T-helper 17 cell (primary cell): Measurements from ENCODE around the gene RBM42. TPM values are rescaled to one million over a fixed set of nuclear protein-coding genes. Genes with fewer than 3 reads are reported as not detected.
"Not testable (repeated sequence)": the region's sequence is repeated elsewhere in the genome, so short reads cannot be mapped to it uniquely, and the experiment has no call there.

Source experiments
- ATAC-seq: fragments of 150-1000 bp; cut with Tn5 transposase; 2 replicates; pipeline ENCODE4 v1.10.0; 2021; ENCODE audit warnings: mild to moderate bottlenecking, moderate library complexity
- DNase-seq, 3 donors: peaks; one replicate each; pipeline versions ENCODE4 v3.0.0 to v3.0.0-alpha.2; 2020 to 2021
- H3K9me3 ChIP-seq: one replicate; pipeline ENCODE4 v1.7.0; 2013; ENCODE audit warnings: low read length, mild to moderate bottlenecking; ENCODE audit not compliant: control insufficient read depth, poor library complexity, severe bottlenecking
- H3K27ac Mint-ChIP-seq: one replicate; pipeline ENCODE4 v1.8.0; 2022; ENCODE audit warnings: mild to moderate bottlenecking, moderate library complexity, mixed read lengths
- H3K27me3 Mint-ChIP-seq: one replicate; pipeline ENCODE4 v1.8.0; 2022; ENCODE audit warnings: mixed read lengths
- H3K36me3 Mint-ChIP-seq: one replicate; pipeline ENCODE4 v1.8.0; 2022; ENCODE audit warnings: low read depth, mixed read lengths
- H3K4me1 Mint-ChIP-seq: one replicate; pipeline ENCODE4 v1.8.0; 2022; ENCODE audit warnings: mild to moderate bottlenecking, mixed read lengths
- H3K4me3 Mint-ChIP-seq: one replicate; pipeline ENCODE4 v1.8.0; 2022; ENCODE audit warnings: mild to moderate bottlenecking, moderate library complexity, mixed read lengths
- total RNA-seq, 4 donors: library from RNA in 2 of 4; stranded (reverse) in 2 of 4; gene quantifications; one replicate each; pipeline ENCODE4 v1.2.3 and lab custom pipeline; 2022 to 2026

The RBM42 gene, protein sequence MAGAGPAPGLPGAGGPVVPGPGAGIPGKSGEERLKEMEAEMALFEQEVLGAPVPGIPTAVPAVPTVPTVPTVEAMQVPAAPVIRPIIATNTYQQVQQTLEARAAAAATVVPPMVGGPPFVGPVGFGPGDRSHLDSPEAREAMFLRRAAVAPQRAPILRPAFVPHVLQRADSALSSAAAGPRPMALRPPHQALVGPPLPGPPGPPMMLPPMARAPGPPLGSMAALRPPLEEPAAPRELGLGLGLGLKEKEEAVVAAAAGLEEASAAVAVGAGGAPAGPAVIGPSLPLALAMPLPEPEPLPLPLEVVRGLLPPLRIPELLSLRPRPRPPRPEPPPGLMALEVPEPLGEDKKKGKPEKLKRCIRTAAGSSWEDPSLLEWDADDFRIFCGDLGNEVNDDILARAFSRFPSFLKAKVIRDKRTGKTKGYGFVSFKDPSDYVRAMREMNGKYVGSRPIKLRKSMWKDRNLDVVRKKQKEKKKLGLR
- 10 to 100 TPM; 39.6 to 40.8 TPM for total RNA-seq
- total RNA-seq (lab: John Stamatoyannopoulos, UW), result 30.8 to 46.8 reads per million in 2 donors

DNA sequence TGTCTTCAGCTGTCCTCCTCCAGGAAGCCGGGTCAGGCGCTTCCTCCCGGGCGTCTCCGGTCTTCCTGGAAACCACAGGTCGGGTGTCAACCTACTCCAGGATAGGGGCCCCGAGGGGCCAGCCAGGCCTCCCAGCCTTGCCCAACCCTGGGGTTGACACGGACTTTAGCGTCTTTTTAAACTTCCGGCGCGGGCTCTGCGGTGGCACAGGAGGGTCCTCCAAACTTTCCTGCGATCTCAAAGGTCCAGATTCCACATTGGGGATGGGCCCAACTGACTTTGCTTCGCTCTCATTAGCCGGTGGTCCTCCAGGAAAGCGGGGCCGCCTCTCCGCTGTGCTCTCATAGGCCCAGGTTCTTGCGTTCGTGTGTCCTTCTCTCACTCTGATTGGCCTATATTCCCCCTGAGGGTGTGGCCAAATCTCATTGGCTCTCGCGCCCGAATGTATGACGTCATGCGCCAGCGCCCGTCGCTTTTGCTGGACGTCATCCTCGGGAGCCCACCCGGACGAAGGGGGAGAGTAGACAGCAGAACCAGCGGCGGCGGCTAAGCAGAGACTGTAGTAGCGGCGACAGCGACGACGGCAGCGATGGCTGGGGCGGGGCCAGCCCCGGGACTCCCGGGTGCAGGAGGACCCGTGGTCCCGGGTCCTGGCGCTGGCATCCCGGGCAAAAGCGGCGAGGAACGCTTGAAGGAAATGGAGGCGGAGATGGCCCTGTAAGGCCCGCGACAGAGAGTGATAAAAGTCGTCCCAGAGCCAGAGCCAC, at the start of gene RBM42:
Gene RBM42 (plus strand): TSS at position 472 of the 767 bp plus-strand sequence. CDS start 118 bp downstream, at position 590.
- Mint-ChIP-seq H3K4me1 (peaks cover 28% of the 10 kb centered on the region), H3K27ac (peak within 1 kb of the TSS; percentile 97), H3K36me3 (peaks cover 17% of the 10 kb centered on the region), H3K4me3 (peak within 1 kb of the TSS; percentile 99), H3K27me3 (no peaks in the 10 kb centered on the region)
- ATAC-seq (peak; percentile 99), DNase-seq (peak; percentile 84 to 95 (median 91))
- no peaks in the 10 kb centered on the region for H3K9me3 ChIP-seq

DNA sequence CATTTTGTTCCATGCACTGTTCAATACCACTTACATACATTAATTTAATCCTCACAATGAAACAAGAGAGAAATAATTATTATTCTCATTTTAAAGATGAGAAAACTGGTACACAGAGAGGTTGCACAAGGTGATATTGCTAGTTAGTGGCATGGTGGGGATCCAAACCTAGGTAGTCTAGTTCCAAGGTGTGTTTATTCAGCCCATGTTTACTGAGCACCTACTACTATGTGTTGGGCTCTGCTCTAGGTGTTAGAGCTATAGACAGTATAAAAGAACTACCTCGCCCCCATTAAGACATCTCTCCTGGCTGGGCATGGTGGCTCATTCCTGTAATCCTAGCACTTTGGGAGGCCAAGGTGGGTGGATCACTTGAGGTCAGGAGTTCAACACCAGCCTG, 46.1 kb upstream of the RBM42 start:
- no peaks in the 10 kb centered on the region for H3K4me1 Mint-ChIP-seq
- no peak overlapping the region for H3K27ac Mint-ChIP-seq
- H3K9me3 ChIP-seq, result no peaks in the 10 kb centered on the region
- no peak for DNase-seq
- peaks cover 55% of the 10 kb centered on the region for H3K27me3 Mint-ChIP-seq
- peaks cover 4% of the 10 kb centered on the region for H3K36me3 Mint-ChIP-seq
- ATAC-seq, result no peak
- no peak overlapping the region for H3K4me3 Mint-ChIP-seq

DNA sequence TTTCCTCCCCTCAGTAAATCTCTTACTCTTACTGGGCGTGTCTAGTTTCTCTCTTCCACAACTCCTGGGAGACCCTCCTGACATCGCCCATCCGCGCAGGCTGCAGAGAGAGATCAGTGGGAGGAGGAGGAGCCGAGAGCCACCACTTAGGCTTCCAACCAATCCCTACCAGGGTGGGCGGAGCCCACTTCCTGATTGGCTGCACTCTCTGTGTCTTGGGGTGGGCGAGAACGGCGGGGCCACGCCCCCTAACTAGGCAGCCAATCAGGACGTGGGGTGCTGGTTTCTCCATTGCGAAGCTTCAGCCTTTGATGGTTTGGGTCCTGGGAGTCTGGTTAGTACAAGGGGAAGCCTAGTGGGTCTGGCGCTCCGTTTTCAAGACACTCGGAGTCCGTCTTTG, 43.0 kb upstream of the RBM42 start, which contains the start of gene PMIS2:
Gene PMIS2 (plus strand): TSS at position 326 of the 400 bp plus-strand sequence. CDS start 87 bp downstream, outside the sequence.
- H3K9me3 ChIP-seq, result no peaks in the 10 kb centered on the region
- DNase-seq (no peak), ATAC-seq (no peak)
- Mint-ChIP-seq H3K4me1 (no peaks in the 10 kb centered on the region), H3K4me3 (no peak within 1 kb of the TSS), H3K27me3 (peaks cover 45% of the 10 kb centered on the region), H3K36me3 (peaks cover 3% of the 10 kb centered on the region), H3K27ac (no peak within 1 kb of the TSS)

DNA sequence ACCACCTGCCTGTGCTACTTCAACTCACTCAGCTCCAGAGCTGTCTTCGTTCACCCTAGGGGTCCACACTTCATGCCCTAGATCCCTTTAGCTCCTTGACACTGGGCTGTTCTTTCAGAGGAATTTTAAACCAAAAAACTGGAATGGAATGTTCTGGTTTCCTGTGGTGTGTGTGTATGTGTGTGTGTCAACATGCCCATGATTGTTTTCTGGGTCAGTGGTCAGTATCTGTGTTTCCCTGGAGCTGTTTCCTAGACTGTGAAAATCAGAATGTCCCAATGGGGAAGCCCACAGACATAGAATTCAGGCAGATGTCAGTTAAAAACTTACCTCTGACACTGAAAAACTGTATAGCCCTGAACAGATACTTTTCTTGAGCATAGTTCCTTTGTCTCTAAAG, 41.5 kb upstream of the RBM42 start:
- H3K9me3 ChIP-seq, result no peaks in the 10 kb centered on the region
- DNase-seq, result no peak
- Mint-ChIP-seq H3K4me1 (peaks cover 2% of the 10 kb centered on the region), H3K4me3 (no peak overlapping the region), H3K36me3 (peaks cover 3% of the 10 kb centered on the region), H3K27me3 (peaks cover 45% of the 10 kb centered on the region), H3K27ac (no peak overlapping the region)
- no peak for ATAC-seq

DNA sequence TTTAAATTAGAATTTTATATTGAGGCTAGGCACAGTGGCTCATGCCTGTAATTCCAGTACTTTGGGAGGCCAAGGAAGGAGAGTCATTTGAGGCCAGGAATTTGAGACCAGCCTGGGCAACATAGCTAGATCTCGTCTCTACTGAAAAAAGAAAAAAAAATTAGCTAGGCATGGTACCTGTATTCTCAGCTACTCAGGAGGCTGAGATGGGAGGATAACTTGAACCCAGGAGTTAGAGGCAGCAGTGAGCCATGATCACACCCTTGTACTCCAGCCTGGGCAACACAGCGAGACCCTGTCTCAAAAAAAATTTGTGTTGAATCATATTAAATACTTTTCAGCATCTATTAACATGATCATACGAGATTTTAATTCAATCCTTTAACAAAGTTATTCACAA, 38.0 kb upstream of the RBM42 start:
- no peaks in the 10 kb centered on the region for H3K36me3 Mint-ChIP-seq
- no peak overlapping the region for H3K27ac Mint-ChIP-seq
- H3K9me3 ChIP-seq, result no peaks in the 10 kb centered on the region
- no peak overlapping the region for H3K4me3 Mint-ChIP-seq
- no peak for DNase-seq
- peaks cover 16% of the 10 kb centered on the region for H3K27me3 Mint-ChIP-seq
- peaks cover 6% of the 10 kb centered on the region for H3K4me1 Mint-ChIP-seq
- no peak for ATAC-seq

DNA sequence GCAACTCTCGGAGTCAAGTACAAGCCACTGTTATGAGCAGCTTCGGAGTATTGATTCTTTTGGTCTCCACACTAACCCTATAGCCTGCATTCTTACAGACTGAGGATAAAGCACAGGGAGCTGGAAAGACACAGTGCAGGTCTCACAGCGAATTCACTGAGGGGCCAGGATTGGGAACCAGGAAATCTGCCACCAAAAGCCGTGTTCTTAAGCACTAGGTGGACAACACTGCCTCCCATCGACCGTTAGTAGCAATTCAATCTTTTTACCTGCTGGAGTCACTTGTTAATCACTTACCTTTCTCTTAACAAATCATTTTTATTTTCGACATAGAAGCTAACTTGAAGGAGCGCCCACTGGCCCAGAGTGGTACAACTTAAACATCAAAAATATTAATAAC, 36.6 kb upstream of the RBM42 start:
- ATAC-seq (no peak), DNase-seq (no peak)
- H3K27me3 Mint-ChIP-seq, result peaks cover 13% of the 10 kb centered on the region
- no peak overlapping the region for H3K27ac Mint-ChIP-seq
- no peaks in the 10 kb centered on the region for H3K9me3 ChIP-seq
- H3K36me3 Mint-ChIP-seq, result peaks cover 3% of the 10 kb centered on the region
- no peak overlapping the region for H3K4me3 Mint-ChIP-seq
- peaks cover 9% of the 10 kb centered on the region for H3K4me1 Mint-ChIP-seq

DNA sequence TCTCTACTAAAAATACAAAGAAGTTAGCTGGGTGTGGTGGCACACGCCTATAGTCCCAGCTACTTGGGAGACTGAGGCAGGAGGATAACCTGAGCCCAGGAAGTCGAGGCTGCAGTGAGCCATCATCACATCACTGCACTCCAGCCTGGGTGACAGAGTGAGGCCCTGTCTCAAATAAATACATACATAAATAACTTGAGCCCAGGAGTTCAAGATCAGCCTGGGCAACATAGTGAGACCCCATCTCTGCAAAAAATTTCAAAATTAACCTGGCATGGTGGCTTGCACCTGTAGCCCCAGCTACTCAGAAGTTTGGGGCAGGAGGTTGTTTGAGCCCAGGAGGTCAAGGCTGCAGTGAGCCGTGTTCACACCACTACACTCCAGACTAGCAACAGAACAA, 33.8 kb upstream of the RBM42 start:
- H3K9me3 ChIP-seq, H3K36me3 Mint-ChIP-seq, H3K27me3 Mint-ChIP-seq, H3K4me1 Mint-ChIP-seq, H3K4me3 Mint-ChIP-seq, ATAC-seq, DNase-seq, H3K27ac Mint-ChIP-seq: not testable (repeated sequence)

DNA sequence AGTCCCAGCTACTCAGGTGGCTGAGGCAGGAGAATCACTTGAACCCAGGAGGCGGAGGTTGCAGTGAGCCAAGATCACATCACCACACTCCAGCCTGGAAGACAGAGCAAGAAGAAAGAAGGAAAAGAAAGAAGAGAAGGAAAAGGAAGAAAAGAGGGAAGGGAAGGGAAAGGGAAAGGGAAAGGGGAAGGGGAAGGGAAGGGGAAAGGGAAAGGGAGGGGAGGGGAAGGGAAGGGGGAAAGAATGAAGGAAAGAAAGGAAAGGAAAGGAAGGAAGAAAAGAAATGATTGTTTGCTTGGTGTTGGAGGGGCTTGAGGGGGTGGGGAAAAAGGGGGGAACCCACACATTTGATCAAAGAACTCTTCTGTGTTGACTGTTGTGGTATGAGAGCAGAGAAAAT, 32.9 kb upstream of the RBM42 start:
- ATAC-seq, result no peak
- H3K9me3 ChIP-seq, result no peaks in the 10 kb centered on the region
- Mint-ChIP-seq H3K4me3 (no peak overlapping the region), H3K27me3 (peaks cover 5% of the 10 kb centered on the region), H3K27ac (no peak overlapping the region), H3K36me3 (peaks cover 3% of the 10 kb centered on the region), H3K4me1 (peaks cover 9% of the 10 kb centered on the region)
- no peak for DNase-seq

DNA sequence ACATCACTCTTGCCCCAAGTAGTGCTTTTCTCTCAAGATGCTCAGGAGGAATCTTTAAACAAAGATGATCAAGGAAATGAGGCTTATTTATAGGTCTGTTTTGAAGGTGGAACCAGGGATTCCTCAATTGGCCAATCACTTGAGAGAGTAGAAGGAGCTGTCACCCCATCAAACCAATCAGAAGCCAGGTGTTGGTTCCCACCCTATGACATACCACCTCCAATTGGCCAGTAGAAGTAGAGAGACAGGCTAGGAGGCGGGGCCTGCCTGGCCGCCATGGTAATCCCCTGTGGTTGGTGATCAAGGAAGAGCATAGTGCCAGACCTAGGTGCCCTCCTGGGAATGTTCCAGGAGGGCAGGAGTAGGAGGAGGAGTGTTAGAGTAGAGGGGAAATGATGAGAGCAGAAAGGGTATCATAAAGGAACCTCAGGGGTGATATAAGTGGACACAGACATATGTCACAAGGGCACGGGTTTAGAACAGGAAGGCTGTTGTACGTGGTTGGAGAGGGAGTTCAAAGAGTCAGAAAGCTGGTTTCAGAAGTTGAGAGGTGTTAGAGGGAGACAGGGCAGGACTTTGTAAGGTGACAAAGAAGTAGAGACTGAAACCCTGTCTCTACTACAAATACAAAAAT, 32.4 kb upstream of the RBM42 start:
- Mint-ChIP-seq H3K36me3 (peaks cover 3% of the 10 kb centered on the region), H3K4me3 (no peak overlapping the region), H3K4me1 (peaks cover 9% of the 10 kb centered on the region), H3K27me3 (peaks cover 5% of the 10 kb centered on the region), H3K27ac (no peak overlapping the region)
- DNase-seq, result no peak
- H3K9me3 ChIP-seq, result no peaks in the 10 kb centered on the region
- ATAC-seq, result no peak

DNA sequence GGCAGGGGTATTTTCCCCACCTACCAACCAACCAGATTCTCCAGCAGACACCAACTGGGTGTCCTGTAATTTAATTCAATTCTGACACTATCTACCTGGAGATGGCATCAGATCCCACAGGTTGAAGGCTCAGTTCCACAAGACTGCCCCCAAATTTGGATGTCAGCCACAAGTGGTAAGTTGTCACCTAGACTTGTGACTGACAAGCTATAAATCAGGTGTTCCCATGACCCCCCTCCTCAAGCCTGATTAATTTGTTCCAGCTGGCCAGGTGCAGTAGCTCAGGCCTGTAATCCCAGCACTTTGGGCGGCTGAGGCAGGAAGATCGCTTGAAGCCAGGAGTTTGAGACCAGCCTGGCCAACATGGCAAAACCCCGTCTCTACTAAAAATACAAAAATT, 26.9 kb upstream of the RBM42 start:
- ATAC-seq, result no peak
- H3K36me3 Mint-ChIP-seq, result no peaks in the 10 kb centered on the region
- no peaks in the 10 kb centered on the region for H3K9me3 ChIP-seq
- no peak for DNase-seq
- peaks cover 2% of the 10 kb centered on the region for H3K4me1 Mint-ChIP-seq
- no peak overlapping the region for H3K27ac Mint-ChIP-seq
- H3K27me3 Mint-ChIP-seq, result no peaks in the 10 kb centered on the region
- no peak overlapping the region for H3K4me3 Mint-ChIP-seq

DNA sequence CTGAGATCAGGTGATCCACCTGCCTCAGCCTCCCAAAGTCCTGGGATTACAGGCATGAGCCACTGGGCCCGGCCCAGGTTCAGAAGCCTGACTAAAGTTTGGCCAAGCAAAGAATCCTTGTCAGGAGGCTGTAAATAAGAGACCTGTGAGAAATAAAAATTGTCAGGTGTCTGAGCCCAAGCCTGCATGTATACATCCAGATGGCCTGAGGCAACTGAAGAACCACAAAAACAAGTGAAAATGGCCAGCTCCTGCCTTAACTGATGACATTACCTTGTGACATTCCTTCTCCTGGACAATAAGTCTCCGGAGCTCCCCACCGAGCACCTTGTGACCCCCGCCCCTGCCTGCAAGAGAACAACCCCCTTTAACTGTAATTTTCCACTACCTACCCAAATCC, 24.4 kb upstream of the RBM42 start:
- not testable (repeated sequence) for H3K36me3 Mint-ChIP-seq, H3K9me3 ChIP-seq, H3K27me3 Mint-ChIP-seq, DNase-seq, ATAC-seq, H3K4me1 Mint-ChIP-seq, H3K27ac Mint-ChIP-seq, H3K4me3 Mint-ChIP-seq

DNA sequence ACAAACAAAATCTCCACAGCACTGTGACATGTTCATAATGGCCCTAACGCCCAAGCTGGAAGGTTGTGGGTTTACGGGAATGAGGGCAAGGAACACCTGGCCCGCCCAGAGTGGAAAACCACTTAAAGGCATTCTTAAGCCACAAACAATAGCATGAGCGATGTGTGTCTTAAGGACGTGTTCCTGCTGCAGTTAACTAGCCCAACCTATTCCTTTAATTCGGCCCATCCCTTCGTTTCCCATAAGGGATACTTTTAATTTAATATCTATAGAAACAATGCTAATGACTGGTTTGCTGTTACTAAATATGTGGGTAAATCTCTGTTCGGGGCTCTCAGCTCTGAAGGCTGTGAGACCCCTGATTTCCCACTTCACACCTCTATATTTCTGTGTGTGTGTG, 21.7 kb upstream of the RBM42 start:
- H3K27me3 Mint-ChIP-seq, H3K36me3 Mint-ChIP-seq, ATAC-seq, H3K4me3 Mint-ChIP-seq, DNase-seq, H3K27ac Mint-ChIP-seq, H3K9me3 ChIP-seq: not testable (repeated sequence)
- H3K4me1 Mint-ChIP-seq, result peaks cover 12% of the 10 kb centered on the region

DNA sequence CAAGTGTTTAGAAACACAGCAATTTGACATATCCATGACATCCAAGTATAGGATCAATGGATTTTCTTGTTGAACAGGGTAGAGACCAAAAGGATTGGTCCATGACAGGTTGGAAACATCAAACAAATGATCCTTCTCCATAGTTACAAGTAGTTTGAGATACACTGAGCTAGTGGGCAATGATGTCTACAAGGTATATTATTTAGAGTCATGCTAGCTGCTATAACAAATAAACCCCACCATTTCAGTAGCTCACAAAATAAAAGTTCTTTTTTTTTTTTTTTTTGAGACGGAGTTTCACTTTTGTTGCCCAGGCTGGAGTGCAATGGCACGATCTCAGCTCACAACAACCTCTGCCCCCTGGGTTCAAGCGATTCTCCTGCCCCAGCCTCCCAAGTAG, 21.2 kb upstream of the RBM42 start:
- Mint-ChIP-seq H3K4me3 (no peak overlapping the region), H3K36me3 (no peaks in the 10 kb centered on the region), H3K27ac (no peak overlapping the region), H3K4me1 (peaks cover 16% of the 10 kb centered on the region), H3K27me3 (no peaks in the 10 kb centered on the region)
- DNase-seq (no peak), ATAC-seq (no peak)
- no peaks in the 10 kb centered on the region for H3K9me3 ChIP-seq
